ENCODE results near the gene LRRK2.

DNA sequence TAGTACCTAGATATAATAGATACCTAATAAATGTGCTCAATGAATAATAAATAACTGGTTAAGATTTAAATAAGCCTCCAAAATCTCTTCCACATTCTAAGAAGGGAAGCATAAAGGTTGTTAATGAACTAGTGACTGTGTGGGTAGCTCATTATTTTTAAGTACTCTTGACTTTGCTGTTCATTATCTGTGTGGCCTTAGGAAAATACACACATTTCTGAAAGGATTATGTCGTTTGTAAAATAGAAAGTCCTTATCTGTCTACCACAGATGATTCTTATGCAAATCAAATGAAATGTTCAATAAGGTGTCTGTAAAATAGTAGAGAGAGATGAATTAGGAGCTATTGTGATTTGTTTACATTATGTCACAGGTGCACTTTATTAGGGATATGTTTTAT lies 119.5 kb downstream of the LRRK2 start:
- TF ChIP-seq TARDBP (IDR thresholded peaks at IDR 0.05), result no peak
- TF ChIP-seq FOXM1 (IDR thresholded peaks at IDR 0.05; ENCODE audit: borderline replicate concordance), result no peak
- no peak for TF ChIP-seq L3MBTL2 (conservative IDR thresholded peaks at IDR 0.05)
- no peak for TF ChIP-seq SP1 (IDR thresholded peaks at IDR 0.05)
- TF ChIP-seq ARNT (IDR thresholded peaks at IDR 0.05), result no peak
- TF ChIP-seq FOXK2 (IDR thresholded peaks at IDR 0.05), result no peak
- TF ChIP-seq ELF4 (IDR thresholded peaks at IDR 0.05), result no peak
- TF ChIP-seq ZNF384 (IDR thresholded peaks at IDR 0.05), result no peak
- TF ChIP-seq CTBP1 (IDR thresholded peaks at IDR 0.05; ENCODE audit: borderline replicate concordance), result no peak
- no peak for TF ChIP-seq SUZ12 (IDR thresholded peaks at IDR 0.05)
- TF ChIP-seq BHLHE40 (IDR thresholded peaks at IDR 0.05; ENCODE audit: borderline replicate concordance), result no peak

Data from HEK293T (cell line).